H1 (cell line): ENCODE data around the gene RAD51B.

Experiments used
- BRCA1 ChIP-seq: IDR thresholded peaks from 2 replicates; pipeline ENCODE4 v1.6.1; 2012; ENCODE audit warnings: low read depth, low read length, improper control_type of control experiment
- CBX5 ChIP-seq: fragments of 300-800, 300-1000 bp; sonication (generic); IDR thresholded peaks from 2 replicates; pipeline ENCODE4 v1.7.1; 2016; ENCODE audit warnings: antibody characterized with exemption, low read length, low read depth
- CHD1 ChIP-seq: IDR thresholded peaks from 2 replicates; pipeline ENCODE4 v1.6.1; 2012; ENCODE audit warnings: low read depth, low read length, improper control_type of control experiment
- CREB1 ChIP-seq: IDR thresholded peaks from 2 replicates; pipeline ENCODE4 v1.6.1; 2012; ENCODE audit warnings: inconsistent platforms
- CTCF ChIP-seq, 3 experiments: IDR thresholded peaks; 1 replicate in 2 of 3; 2 replicates in 1 of 3; pipeline versions ENCODE4 v1.5.1 to v1.6.1; 2011; ENCODE audit warnings: low read length in 3 of 3, mild to moderate bottlenecking in 3 of 3, inconsistent platforms in 2 of 3, low read depth in 1 of 3, moderate library complexity in 1 of 3; ENCODE audit not compliant: insufficient read depth in 1 of 3; ENCODE audit errors: control extremely low read depth in 1 of 3
- EZH2 ChIP-seq: fragments of 200-600 bp; sonication (generic); IDR thresholded peaks from 2 replicates; pipeline ENCODE4 v1.7.1; 2012; ENCODE audit warnings: low read depth, mild to moderate bottlenecking, moderate library complexity, low read length, inconsistent platforms; ENCODE audit not compliant: severe bottlenecking
- HDAC2 ChIP-seq, 2 experiments: fragments of 300-600 bp in 1 of 2; sonication (generic) in 1 of 2; IDR thresholded peaks; 2 replicates each; pipeline ENCODE4 v1.6.1; 2011 to 2012; ENCODE audit warnings: low read depth in 2 of 2, low read length in 2 of 2, mild to moderate bottlenecking in 2 of 2, moderate library complexity in 2 of 2, borderline replicate concordance in 1 of 2, inconsistent platforms in 1 of 2
- JUND ChIP-seq: IDR thresholded peaks from 2 replicates; pipeline ENCODE4 v1.6.1; 2011; ENCODE audit warnings: mild to moderate bottlenecking, improper control_type of control experiment, low read length
- POLR2A ChIP-seq, 2 experiments: IDR thresholded peaks; 1 replicate in 1 of 2; 2 replicates in 1 of 2; pipeline ENCODE4 v1.6.1; 2011; ENCODE audit warnings: low read depth in 2 of 2, low read length in 2 of 2, mild to moderate bottlenecking in 2 of 2; ENCODE audit errors: control extremely low read depth in 1 of 2
- POLR2AphosphoS5 ChIP-seq: IDR thresholded peaks from 2 replicates; pipeline ENCODE4 v1.6.1; 2011; ENCODE audit warnings: low read depth, low read length
- RAD21 ChIP-seq, 2 experiments: IDR thresholded peaks in 1 of 2; conservative IDR thresholded peaks in 1 of 2; 2 replicates each; pipeline ENCODE4 v1.6.1; 2011; ENCODE audit warnings: low read depth in 2 of 2, low read length in 2 of 2, improper control_type of control experiment in 1 of 2, inconsistent platforms in 1 of 2, mild to moderate bottlenecking in 1 of 2, moderate library complexity in 1 of 2
- SP1 ChIP-seq: IDR thresholded peaks from 2 replicates; pipeline ENCODE4 v1.6.1; 2011; ENCODE audit warnings: low read depth, low read length
- SP2 ChIP-seq: IDR thresholded peaks from 2 replicates; pipeline ENCODE4 v1.6.1; 2012; ENCODE audit warnings: mild to moderate bottlenecking, low read length, inconsistent platforms

GRCh38 chr14:68525516-68525915 lies 705.9 kb downstream of the RAD51B start:
- TF ChIP-seq POLR2A (IDR thresholded peaks at IDR 0.05; ENCODE audit: control extremely low read depth in 1 of 2, low read depth in 2 of 2, low read length in 2 of 2) = no peak
- no peak for TF ChIP-seq EZH2
- no peak for TF ChIP-seq CHD1
- no peak for TF ChIP-seq SP2
- TF ChIP-seq POLR2AphosphoS5 = no peak
- no peak for TF ChIP-seq CTCF (IDR thresholded peaks at IDR 0.05; ENCODE audit: control extremely low read depth in 1 of 3, insufficient read depth in 1 of 3, low read depth in 1 of 3, low read length in 3 of 3)
- no peak for TF ChIP-seq CREB1
- TF ChIP-seq RAD21 (IDR thresholded peaks at IDR 0.05 in 1 of 2, conservative IDR thresholded peaks at IDR 0.05 in 1 of 2; ENCODE audit: low read depth in 2 of 2, low read length in 2 of 2) = no peak
- no peak for TF ChIP-seq HDAC2 (IDR thresholded peaks at IDR 0.05; ENCODE audit: borderline replicate concordance in 1 of 2, low read depth in 2 of 2, low read length in 2 of 2)
- TF ChIP-seq BRCA1 = no peak
- no peak for TF ChIP-seq CBX5
- TF ChIP-seq SP1 = no peak
- no peak for TF ChIP-seq JUND
